ENCODE data around the gene ARID3B.
"Not testable (repeated sequence)": the region's sequence is repeated elsewhere in the genome, so short reads cannot be mapped to it uniquely, and the experiment has no call there.

The ARID3B gene

DNA sequence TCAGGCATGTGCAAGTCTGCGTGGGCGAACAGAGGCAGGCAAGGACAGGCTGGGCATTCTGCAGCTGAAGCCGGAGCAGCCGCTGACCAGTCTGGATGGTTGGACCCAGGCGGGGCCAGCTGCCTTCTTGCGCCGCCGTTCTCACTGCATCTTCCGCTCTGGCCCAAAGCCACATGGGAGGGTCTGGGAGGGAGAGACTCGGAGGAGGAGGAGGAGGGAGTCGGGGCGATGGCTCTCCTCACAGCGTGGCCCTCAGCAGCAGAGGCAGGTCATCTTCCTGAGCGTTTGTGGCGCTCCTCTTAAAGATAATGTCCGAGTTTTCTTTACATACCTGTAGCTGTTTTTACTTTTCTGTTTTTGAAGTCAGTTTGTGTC lies 80.5 kb downstream of the ARID3B start:
- no peak for DNase-seq (ENCODE audit: low spot score)

DNA sequence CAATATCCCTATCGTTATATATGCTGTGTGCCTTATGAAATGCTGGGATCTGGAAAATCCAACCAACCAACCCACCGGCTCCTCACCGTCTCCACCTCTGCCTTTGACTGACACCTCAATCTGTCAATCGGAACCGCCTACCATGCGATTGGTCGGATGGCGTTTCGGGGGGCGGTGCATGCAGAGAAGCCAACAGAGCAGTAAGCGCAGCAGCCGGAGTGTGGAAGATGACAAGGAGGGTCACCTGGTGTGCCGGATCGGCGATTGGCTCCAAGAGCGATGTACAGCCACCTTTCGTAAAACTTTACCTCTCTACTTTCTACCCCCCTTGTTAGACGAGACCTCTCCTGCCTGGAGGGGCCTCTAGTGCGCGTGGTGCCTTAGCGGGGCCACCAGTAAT lies 80.9 kb downstream of the ARID3B start:
- peak; percentile 84 for DNase-seq (ENCODE audit: low spot score)

DNA sequence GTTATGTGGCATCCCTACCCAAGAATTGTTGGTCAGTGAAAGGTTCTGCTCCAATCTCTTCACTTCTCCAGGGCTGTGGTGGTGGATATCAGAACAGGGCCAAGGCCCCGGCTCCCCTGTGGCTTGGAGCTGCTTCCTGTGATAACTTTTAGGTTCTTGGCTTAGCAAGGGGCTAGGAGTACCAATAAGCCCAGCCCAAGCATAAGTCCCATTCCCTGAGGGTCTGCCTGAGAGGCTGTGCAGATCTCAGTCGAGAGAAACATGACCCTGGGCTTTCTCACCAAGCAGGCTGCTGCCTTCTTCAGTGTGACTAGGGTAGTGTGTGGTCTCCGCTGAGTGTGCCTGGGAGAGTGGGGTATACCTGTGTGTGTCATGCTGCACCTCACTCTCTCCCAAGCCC lies 81.7 kb downstream of the ARID3B start:
- DNase-seq (ENCODE audit: low spot score): no peak

DNA sequence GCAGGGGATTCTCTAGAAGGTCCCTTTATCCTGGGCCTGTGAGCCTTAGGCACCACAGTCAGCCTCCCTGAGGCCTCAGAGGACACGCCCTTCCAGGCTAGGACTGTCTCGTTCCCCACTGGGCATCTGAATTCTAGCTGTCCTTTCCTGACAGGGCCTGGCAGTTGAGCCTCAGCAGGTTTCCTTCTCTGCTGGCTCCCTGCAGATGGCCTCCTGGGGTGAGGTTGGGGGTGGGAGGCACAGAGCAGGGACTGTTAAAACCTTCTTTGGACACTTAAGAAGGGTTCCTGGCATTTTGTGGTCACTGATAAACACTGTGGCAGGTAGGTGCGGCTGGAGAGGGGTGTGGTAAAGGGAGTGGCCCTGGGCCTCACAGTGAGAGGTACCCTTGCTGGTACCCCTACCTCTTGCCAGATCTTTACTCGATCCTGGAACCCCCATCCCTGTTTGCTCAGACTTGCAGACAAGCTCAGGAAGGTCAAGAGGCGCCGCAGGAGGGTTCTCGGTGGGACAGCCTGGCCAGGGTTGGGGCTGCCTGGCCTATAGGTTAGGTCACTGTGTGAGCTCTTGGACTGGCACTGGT lies 83.1 kb downstream of the ARID3B start:
- DNase-seq (ENCODE audit: low spot score): no peak

DNA sequence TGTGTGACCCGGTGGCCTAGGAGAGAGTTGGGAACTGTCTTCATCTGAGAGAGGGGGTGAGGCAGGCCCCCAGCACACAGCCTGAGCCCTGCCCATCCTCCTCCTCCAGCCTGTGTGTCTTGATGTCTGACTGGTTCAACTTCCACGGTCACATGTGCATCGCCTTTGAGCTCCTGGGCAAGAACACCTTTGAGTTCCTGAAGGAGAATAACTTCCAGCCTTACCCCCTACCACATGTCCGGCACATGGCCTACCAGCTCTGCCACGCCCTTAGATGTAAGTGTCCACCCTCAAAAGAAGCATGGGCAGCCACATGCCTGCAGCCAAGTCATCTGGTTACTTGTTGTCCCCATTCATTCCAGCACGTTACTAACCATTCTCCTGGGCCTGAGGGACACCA lies 84.7 kb downstream of the ARID3B start:
- no peak for DNase-seq (ENCODE audit: low spot score)

DNA sequence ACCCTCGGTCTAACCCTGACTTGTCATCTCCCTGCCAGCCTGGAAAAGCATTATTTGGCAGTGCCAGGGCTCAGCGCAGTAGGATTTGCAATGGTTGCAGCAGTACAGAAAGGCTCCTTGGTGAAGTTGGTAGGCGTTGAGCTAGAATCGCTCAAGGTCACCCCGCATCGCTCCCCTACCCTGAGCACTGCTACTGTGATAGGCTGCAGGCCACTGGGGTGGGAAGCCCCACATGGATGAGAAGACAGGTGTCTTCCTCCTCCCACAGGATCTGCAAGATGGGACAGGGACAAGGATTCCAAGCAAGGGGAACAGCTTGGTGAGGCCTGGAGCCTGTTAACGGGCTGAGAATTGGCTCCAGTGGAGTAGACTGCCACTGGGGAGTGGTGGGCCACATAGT lies 85.3 kb downstream of the ARID3B start:
- no peak for DNase-seq (ENCODE audit: low spot score)

DNA sequence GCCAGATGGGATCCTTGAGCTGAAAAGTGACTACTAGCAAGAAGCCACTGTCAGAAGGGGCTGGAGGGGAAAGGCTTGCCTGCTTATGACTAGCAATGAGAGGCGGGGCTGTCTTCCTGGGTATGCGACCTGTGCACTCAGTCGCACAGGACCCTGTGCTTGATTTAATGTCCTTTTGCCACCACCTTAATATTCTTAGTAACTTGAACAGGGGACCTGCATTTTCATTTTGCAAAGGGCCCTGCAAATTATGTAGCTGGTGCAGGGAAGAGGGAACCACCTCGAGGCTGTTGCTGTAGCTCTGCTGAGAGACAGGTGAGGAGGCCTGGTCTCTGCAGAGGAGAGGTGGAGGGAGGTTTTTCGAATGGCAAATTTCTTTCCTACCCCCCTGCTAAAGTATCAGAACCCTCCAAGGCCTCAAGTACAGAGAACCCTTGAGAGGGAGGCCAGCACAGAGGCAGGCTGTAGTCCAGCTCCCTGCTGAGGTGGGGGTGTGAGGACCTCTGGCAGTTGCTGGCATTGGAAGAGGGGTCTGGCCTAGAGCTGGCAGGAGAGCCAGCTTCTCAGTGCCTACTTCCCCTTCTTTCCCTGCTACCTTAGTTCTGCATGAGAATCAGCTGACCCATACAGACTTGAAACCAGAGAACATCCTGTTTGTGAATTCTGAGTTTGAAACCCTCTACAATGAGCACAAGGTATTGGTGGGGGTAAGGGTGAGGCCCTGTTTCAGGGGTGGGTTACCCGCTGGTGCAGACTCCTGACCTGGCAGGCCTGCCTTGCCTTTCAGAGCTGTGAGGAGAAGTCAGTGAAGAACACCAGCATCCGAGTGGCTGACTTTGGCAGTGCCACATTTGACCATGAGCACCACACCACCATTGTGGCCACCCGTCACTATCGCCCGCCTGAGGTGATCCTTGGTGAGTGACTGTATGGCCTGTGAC lies 86.0 kb downstream of the ARID3B start:
- DNase-seq (ENCODE audit: low spot score): no peak

DNA sequence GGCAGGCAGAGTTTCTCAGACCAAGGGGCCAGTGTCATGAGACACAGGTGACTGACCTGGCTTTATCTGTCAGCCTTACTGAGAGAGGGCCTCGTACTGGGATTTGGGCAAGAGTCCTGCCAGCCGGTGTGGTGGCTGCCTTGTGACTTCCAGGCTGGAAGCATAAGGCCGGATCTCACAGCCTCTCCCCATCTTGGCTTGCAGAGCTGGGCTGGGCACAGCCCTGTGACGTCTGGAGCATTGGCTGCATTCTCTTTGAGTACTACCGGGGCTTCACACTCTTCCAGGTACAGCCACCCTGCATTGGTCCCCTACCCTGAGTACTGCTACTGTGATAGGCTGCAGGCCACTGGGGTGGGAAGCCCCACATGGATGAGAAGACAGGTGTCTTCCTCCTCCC lies 86.7 kb downstream of the ARID3B start:
- DNase-seq (ENCODE audit: low spot score): no peak

DNA sequence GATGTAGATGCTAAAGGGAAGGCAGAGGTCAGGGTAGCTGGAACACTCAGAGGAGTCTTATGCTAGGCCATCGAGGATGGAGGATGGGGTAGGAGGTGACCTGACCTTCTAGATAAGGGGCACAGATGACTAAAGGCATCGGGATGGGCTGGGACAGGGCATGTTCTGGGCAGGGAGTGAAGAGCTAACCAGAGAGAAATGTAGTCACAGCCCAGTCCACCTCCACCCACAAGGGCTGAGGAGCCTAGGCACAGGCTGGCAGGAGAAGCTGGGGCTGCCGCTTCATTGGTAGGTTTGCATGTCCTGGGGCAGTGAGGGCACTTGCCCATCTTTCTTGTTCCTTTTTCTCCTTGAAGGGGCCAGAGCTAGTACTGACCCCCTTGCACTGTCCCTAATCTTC lies 87.2 kb downstream of the ARID3B start:
- DNase-seq (ENCODE audit: low spot score): no peak

DNA sequence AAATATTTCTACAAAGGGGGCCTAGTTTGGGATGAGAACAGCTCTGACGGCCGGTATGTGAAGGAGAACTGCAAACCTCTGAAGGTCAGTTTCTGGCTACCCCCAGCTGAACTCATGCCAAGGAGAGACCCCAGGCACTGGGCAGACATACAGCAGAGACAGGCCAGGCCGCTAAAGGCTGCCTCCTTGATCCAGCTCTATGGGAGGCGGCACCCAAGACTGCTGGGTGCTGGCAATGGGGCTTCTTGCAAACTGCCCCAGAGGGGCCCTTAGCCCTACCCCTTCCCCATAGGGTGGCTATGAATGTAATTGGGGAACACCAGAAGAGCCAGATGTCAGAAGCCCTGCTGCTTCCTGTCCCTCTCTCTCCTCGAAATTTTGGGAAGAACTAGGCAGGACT lies 87.9 kb downstream of the ARID3B start:
- no peak for DNase-seq (ENCODE audit: low spot score)

DNA sequence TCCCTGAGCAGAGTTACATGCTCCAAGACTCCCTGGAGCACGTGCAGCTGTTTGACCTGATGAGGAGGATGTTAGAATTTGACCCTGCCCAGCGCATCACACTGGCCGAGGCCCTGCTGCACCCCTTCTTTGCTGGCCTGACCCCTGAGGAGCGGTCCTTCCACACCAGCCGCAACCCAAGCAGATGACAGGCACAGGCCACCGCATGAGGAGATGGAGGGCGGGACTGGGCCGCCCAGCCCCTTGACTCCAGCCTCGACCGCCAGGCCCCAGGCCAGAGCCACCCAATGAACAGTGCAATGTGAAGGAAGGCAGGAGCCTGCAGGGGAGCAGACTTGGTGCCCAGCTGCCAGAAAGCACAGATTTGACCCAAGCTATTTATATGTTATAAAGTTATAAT lies 88.7 kb downstream of the ARID3B start:
- DNase-seq (ENCODE audit: low spot score): not testable (repeated sequence)

DNA sequence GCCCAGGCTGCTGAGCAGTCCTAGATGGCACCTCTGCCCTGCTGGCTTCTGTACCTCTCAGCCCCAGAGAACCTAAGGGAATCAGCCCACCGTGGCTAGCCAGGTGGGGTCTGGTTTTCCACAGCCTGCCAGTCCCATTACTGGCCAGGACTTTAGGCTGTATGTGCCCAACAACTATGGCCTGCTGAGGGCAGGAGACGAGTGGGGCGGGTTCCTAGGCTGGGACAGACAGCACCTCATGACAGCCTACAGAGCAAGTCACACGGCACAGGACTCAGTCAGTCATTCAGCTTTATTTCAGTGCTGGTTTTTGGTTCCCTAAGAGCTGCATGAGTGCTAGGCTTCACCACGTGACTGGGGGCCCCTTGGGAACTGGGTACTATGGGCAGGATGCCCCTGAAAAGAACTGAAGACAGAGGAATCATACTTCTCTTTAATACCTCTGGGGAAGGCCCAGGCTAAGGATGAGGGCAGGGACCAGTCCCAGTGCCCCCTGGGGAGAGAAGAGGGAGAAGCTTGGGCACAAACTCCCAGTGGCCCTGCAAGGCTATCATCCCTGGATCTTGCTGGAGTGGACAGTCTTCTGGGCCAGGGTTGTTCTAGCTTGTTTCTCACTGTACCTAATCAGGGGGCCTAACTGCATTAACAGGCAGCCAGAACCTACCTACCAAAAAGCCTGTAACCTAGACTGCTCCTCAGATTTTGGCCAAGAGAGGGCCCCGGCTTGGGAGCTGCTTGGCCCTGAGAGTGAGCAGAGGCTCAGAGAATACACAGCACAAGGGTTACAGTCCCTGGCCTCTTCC lies 89.5 kb downstream of the ARID3B start:
- no peak for DNase-seq (ENCODE audit: low spot score)

DNA sequence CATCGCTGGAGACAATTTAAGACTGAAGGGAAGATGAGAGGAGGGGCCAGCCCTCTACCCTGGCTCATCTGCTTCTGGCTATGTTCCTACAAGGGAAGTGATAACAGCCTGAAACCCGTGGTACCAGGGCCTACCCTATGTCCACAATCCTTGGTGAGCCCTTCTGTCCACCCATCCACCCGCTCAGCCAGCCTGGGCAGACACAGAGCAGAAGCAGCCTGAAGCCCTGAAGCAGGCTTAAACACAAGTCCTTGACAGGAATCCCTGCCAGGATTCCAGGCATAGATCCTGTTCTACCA lies 90.0 kb downstream of the ARID3B start:
- DNase-seq (ENCODE audit: low spot score): no peak

DNA sequence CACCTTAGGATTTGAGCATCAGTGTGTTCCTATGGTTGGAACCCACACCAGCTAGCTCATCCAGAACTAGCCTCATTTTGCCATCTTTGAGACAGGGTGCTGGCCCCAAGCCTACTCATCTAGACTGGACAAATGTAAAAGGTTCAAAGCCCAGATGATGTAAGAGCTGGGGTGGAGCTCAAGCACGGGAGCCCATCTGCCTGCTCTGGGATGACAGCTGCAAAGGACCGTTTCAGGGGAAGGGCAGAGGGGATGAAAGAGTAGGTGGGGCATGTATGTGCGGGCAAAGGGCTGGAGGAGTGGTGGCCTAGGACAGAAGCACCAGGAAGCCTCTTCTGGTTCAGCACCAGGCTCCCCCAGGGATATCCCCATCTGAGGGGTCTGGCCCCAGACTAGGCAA lies 90.4 kb downstream of the ARID3B start:
- DNase-seq (ENCODE audit: low spot score): no peak

DNA sequence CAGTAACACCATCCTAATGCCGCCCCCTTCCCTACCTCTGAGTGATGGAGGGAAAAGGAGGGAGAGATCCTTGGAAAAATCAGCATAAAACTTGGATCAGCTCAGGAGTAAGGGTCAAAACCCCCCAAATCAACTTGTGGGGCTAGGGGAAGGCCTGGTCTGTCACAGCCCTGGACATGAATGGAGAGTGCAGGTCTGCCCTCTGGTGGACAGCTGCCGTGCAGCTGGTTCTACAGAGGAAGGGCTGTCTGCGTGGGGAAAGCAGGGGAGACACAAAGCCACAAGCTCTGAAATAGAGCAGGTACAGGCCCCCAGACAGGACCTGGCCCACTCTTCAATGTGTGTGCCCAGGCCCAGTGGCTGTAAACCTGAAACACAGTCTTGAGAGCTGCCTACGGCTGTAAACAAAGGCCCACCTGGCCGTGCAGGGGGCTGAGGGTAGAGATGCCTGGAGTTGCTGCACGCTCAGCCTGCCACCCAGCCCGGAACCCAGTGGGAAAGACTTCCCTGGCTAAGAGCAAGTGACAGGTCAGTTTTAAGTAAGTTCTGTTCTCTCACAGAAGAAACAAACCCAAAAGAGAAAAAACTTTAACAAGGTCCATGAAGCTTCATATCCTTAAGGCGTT lies 91.0 kb downstream of the ARID3B start:
- DNase-seq (ENCODE audit: low spot score): no peak

DNA sequence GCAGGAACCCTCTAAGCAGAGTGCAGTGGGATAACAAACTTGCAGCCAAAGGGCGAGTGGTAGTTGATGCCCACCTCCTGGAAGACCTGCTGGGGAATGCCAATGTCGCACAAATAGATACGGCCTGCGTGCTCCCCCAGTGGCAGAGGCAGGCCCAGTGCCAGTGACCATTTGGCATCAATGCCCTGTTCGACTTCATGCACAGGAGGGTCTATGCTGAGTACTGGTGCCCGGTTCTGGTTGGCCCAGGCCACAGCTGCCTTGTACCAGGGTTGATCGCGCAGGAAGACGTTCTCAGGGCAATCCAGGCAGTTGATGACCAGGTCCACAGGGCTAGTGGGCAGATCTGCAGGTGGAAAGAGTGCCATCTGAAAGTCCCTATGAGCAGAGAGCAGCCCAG lies 91.6 kb downstream of the ARID3B start:
- DNase-seq (ENCODE audit: low spot score): no peak

DNA sequence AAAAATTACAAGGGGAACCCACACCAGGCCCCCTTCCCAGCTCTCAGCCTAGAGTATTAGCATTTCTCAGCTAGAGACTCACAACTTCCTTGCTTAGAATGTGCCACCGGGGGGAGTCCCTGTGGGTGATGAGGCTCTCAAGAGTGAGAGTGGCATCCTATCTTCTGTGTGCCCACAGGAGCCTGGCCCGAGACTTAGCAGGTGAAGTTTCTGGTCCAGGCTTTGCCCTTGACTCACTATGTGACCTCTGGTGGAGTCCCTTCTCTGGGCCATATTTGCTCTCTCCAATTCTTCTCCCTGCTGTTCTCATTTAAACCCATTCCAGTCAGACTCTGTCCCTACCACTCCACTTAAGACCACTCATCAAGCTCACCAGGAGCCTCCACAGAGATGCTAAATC lies 92.8 kb downstream of the ARID3B start:
- no peak for DNase-seq (ENCODE audit: low spot score)

DNA sequence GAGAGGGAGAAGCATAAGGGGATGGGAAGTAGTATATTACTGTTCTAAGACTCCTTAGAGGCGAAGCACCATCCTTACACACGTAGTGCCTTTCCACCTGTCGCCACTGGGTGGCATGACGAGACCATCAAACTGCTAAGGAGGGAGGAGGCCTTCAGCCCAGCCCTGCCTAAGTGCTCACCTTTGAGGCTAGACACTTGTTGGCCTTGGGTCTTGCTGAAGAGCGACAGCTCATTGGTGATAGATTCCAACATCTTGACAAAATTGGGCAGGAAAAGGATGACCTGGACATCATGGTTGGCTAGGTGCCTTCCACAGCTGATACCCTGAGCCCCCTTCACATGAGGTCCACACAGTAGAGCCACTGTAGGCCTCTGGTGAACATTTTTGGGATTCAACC lies 94.2 kb downstream of the ARID3B start:
- peak; percentile 62 for DNase-seq (ENCODE audit: low spot score)

DNA sequence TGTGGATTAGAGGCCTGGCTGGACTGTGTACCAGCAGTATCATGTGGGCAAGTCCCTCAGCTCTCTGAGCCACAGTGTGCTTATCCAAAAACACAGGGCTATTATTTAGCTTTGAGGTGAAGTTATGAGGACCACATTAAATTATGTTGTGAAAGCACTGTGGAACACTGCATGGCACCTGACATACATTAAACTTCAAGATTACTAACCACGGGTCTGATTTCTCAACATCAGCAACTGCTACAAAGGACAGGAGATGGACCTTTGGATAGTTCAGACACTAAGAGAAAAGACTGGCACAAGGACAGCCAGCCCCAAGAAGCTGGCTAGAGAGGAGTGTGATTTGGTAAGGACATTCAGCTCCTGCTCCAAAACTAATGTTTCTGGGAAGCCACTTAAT lies 96.0 kb downstream of the ARID3B start:
- DNase-seq (ENCODE audit: low spot score): no peak

DNA sequence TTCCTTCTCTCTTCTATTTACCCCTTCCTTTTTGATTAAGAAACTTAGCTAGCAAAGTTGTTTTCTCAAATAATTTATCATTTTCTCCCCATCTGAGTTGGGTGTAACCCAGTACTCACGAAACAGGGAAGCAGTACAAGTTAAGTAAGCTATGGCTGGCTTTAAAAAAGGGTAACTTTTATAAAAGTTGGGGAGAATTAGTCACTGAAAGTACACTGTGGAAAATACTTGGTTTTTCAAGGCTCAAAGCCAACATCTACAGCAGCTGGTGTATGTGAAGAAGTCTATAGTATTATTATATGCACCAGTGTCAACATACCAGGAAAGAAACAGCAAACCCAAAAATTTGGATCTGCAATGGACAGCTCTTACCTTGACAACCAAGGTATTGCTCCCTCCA lies 100.1 kb downstream of the ARID3B start:
- DNase-seq (ENCODE audit: low spot score): no peak

DNA sequence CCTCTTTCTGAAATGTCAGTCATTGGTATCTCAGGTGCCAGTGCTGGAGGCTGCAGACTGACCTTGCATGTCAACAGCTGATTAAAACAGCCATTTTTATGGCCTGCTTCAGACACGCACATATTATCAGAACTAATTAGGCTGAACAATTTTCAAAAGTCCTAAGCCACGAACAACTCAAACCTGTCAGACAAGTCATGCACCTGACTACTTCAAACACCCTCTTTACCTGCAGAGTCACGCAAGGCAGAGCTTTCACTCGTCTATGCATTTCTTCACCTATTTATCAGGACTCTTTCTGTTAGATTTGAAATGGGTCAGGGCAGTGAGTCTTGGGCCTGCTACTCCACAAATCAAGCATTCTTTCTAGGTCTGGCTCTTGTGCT lies 101.3 kb downstream of the ARID3B start:
- no peak for DNase-seq (ENCODE audit: low spot score)

DNA sequence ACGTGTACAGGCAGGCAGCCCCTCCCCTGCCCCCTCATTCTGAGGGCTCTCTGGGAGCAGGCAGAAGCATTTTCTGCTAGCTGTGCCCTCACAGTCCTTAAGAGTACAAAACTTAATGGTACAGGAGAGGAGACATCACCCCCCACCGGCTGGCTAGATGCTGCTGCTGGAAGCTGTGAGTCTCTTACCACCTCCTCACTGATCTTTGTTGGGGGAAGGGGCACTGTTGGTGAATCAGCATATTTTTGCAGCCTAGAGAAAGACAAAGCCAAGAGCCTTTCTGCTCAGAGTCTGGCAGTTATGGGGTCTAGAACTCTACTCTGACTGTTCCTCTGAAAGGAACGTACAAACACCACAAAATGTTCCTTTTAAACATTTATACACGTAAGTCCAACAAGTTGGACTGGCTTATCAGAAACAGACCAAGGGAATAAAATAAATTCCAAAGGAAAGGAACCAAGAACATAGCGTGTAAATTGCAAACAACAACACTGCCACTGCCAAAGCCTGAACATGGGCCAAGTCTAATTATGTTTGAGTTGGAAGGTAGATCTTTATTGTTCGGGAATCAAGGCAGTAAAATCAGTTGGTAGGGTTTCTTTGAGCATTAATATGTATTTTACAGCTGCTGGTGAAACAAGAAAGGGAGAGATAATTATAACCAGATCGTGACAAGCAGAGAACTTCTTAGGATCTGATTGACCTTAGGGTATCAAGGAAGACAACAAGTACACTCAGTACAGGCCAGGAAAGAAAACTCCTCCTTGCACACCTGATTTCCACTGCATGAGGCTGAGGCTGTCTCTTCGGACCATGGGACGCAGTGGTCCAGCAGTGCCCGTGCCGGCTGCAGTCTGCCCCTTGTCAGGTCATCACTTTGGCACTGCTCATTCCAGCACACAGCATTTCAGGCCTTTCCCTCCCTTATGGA lies 102.0 kb downstream of the ARID3B start:
- no peak for DNase-seq (ENCODE audit: low spot score)

Measured in putamen (tissue), 1 donor.